Head of caudate nucleus (tissue), 42 donors: ENCODE data around the gene SYCN.
A peak's percentile ranks its signal among the peaks of the same experiment; 100 is the strongest.

ENCODE experiments used
- DNase-seq, 42 donors: peaks; one replicate each; pipeline versions ENCODE4 v3.0.0 to v3.0.0-alpha.2; 2020 to 2021; ENCODE audit warnings: mixed read lengths in 7 of 42
- intact Hi-C: fragments of 100-400 bp; cut with DNase I; formaldehyde crosslinking; loops from one replicate; pipeline ENCODE4 v1.15.0; 2022

SYCN gene

GRCh38 chr19:39162441-39163043 is 41.5 kb downstream of the SYCN start:
- no peak for DNase-seq
- intact Hi-C loops = no loop called here

- intact Hi-C loops = no loop called here
- no peak for DNase-seq
Observed at GRCh38 chr19:39160889-39161672, 43.0 kb downstream of the SYCN start.

GRCh38 chr19:39160523-39160861 is 43.6 kb downstream of the SYCN start:
- intact Hi-C loops = no loop called here
- no peak for DNase-seq

- no peak for DNase-seq
- intact Hi-C loops = no loop called here
Observed at GRCh38 chr19:39158646-39159260, 45.3 kb downstream of the SYCN start.

GRCh38 chr19:39157997-39158389 is 46.1 kb downstream of the SYCN start:
- intact Hi-C loops = no loop called here
- no peak for DNase-seq

GRCh38 chr19:39157275-39157996 is 46.6 kb downstream of the SYCN start:
- intact Hi-C loops = no loop called here
- no peak for DNase-seq

GRCh38 chr19:39156326-39157230 is 47.5 kb downstream of the SYCN start:
- DNase-seq = no peak
- intact Hi-C loops = no loop called here

GRCh38 chr19:39155741-39156140 is 48.3 kb downstream of the SYCN start:
- intact Hi-C loops = no loop called here
- no peak for DNase-seq

GRCh38 chr19:39155114-39155700 is 48.9 kb downstream of the SYCN start:
- DNase-seq = peak in 6 of 42 donors; percentile 30 to 57 (median 44)
- intact Hi-C loops = no loop called here

GRCh38 chr19:39154629-39155100 is 49.4 kb downstream of the SYCN start:
- no peak for DNase-seq
- intact Hi-C loops = no loop called here

GRCh38 chr19:39154100-39154628 is 49.9 kb downstream of the SYCN start:
- intact Hi-C loops = no loop called here
- no peak for DNase-seq
